HepG2 (cell line): ENCODE data around the gene C1orf115. TPM values are rescaled to one million over a fixed set of nuclear protein-coding genes. Genes with fewer than 3 reads are reported as not detected.

Source experiments
- ATAC-seq: fragments of 200-7000 bp; cut with Tn5 transposase; 3 replicates; pipeline ENCODE4 v1.9.1; 2020; ENCODE audit warnings: mild to moderate bottlenecking, moderate library complexity
- BruUV-seq: library from RNA; stranded (reverse); fragments of 400-500 nt; replicated peaks from 2 replicates; lab custom pipeline; 2021; lab: Mats Ljungman, UMichigan
- CTCF ChIA-PET: fragments of 300-600 bp; formaldehyde crosslinking; extraction: SDS; loops from one replicate; lab custom pipeline; 2021; ENCODE audit warnings: low total read pairs, inconsistent platforms, low intra/inter-chr PET ratio; lab: Yijun Ruan, JAX
- POLR2A ChIA-PET: fragments of 350-600 bp; sonication (Branson Sonifier 250); formaldehyde crosslinking; loops from one replicate; lab custom pipeline; 2020; ENCODE audit warnings: antibody characterized with exemption, inconsistent platforms; lab: Yijun Ruan, JAX
- DNase-seq: peaks from one replicate; pipeline ENCODE4 v3.0.0-alpha.2; 2015; ENCODE audit warnings: low spot score
- FAIRE-seq: peaks from 3 replicates; lab custom pipeline; 2011; peaks lifted over from hg19 to GRCh38; lab: Jason Lieb, UNC
- H2AFZ ChIP-seq: one replicate; pipeline ENCODE4 v1.6.1; 2011; ENCODE audit warnings: low read length, inconsistent platforms
- H3K27ac ChIP-seq: fragments of 300-600 bp; 3 replicates; pipeline ENCODE4 v1.8.0; 2011; ENCODE audit warnings: mixed run types, mild to moderate bottlenecking, mixed read lengths, low read length, inconsistent platforms; ENCODE audit not compliant: insufficient read depth; ENCODE audit errors: extremely low read length
- H3K27me3 ChIP-seq, 2 experiments: fragments of 200-600 bp in 1 of 2; 2 replicates in 1 of 2; 3 replicates in 1 of 2; pipeline versions ENCODE4 v1.6.0 to v1.8.0; 2011; ENCODE audit warnings: low read length in 2 of 2, mild to moderate bottlenecking in 2 of 2, moderate library complexity in 2 of 2, inconsistent platforms in 1 of 2; ENCODE audit not compliant: insufficient read depth in 2 of 2, control insufficient read depth in 1 of 2
- H3K36me3 ChIP-seq, 2 experiments: fragments of 200-600 bp in 1 of 2; replicated peaks in 1 of 2; 2 replicates in 1 of 2; 3 replicates in 1 of 2; pipeline versions ENCODE4 v1.5.1 to v1.8.0; 2011; ENCODE audit warnings: low read length in 2 of 2, inconsistent platforms in 1 of 2; ENCODE audit not compliant: insufficient read depth in 2 of 2, control insufficient read depth in 1 of 2
- H3K4me1 ChIP-seq: 2 replicates; pipeline ENCODE4 v1.5.1; 2012; ENCODE audit warnings: low read length, inconsistent platforms; ENCODE audit not compliant: insufficient read depth
- H3K4me2 ChIP-seq: 2 replicates; pipeline ENCODE4 v1.6.0; 2011; ENCODE audit warnings: low read depth, low read length, inconsistent platforms
- H3K4me3 ChIP-seq, 3 experiments: fragments of 200-600 bp in 1 of 3; sonication (generic), shearing (Covaris generic) in 1 of 3; replicated peaks in 1 of 3; 2 replicates each; pipeline ENCODE4 v1.5.1; 2011 to 2016; ENCODE audit warnings: low read length in 3 of 3, inconsistent platforms in 2 of 3, low read depth in 2 of 3, mild to moderate bottlenecking in 2 of 3, control low read depth in 1 of 3, mixed read lengths in 1 of 3; ENCODE audit not compliant: insufficient read depth in 1 of 3
- H3K79me2 ChIP-seq: one replicate; pipeline ENCODE4 v1.6.1; 2011; ENCODE audit warnings: low read length, inconsistent platforms; ENCODE audit not compliant: insufficient read depth
- H3K9ac ChIP-seq: 2 replicates; pipeline ENCODE4 v1.6.0; 2011; ENCODE audit warnings: mild to moderate bottlenecking, low read depth, low read length, inconsistent platforms; ENCODE audit not compliant: insufficient read depth
- H3K9me3 ChIP-seq: 2 replicates; pipeline ENCODE4 v1.5.1; 2012; ENCODE audit warnings: mild to moderate bottlenecking, low read length
- H4K20me1 ChIP-seq: 2 replicates; pipeline ENCODE4 v1.6.0; 2011; ENCODE audit warnings: inconsistent platforms, mild to moderate bottlenecking, low read length, moderate library complexity; ENCODE audit not compliant: insufficient read depth
- BCL3 ChIP-seq: sonication (generic); formaldehyde crosslinking; IDR thresholded peaks from 2 replicates; pipeline ENCODE4 v1.5.1; 2020; ENCODE audit warnings: mild to moderate bottlenecking, missing genetic modification reagents, moderate library complexity
- RFXAP ChIP-seq: sonication (generic); formaldehyde crosslinking; IDR thresholded peaks from 2 replicates; pipeline ENCODE4 v1.4.0; 2020; ENCODE audit warnings: missing genetic modification reagents, borderline replicate concordance
- ZEB1 ChIP-seq: IDR thresholded peaks from 2 replicates; pipeline ENCODE4 v1.6.1; 2012; ENCODE audit warnings: mild to moderate bottlenecking, low read depth, inconsistent platforms; ENCODE audit not compliant: insufficient replicate concordance
- ZNF607 ChIP-seq: sonication (generic); formaldehyde crosslinking; IDR thresholded peaks from 2 replicates; pipeline ENCODE4 v1.5.1; 2020; ENCODE audit warnings: missing genetic modification reagents, mild to moderate bottlenecking, borderline replicate concordance
- WGBS: methylation state at CpG from one replicate; pipeline ENCODE4 v1.1.6; 2017; ENCODE audit warnings: low lambda C conversion rate; 5-methylcytosine and 5-hydroxymethylcytosine counted together
- in situ Hi-C: cut with HindIII; loops from 2 replicates; pipeline ENCODE4 v1.10.0; 2017; ENCODE audit warnings: low pct_unique_long_range_greater_than_20kb; ENCODE audit not compliant: extremely low pct_ligation_motif_present
- intact Hi-C: fragments of 100-400 bp; cut with micrococcal nuclease; formaldehyde crosslinking; loops from one replicate; pipeline ENCODE4 v1.10.0; 2022; ENCODE audit not compliant: unreplicated experiment
- polyA plus RNA-seq, 8 experiments: library from polyadenylated mRNA; depleted of rRNA in 3 of 8; stranded (reverse) in 7 of 8; unstranded in 1 of 8; fragments of >200 nt; fragmentation: Illumina TruSeq in 4 of 8; extraction: Trizol in 4 of 8; gene quantifications; 2 replicates each; pipeline versions ENCODE4 v1.2.1 to v1.2.3, GENCODE V29; 2011 to 2016; ENCODE audit warnings: low read depth in 4 of 8, missing spikeins in 1 of 8, mixed read lengths in 1 of 8; ENCODE audit not compliant: insufficient read depth in 1 of 8
- total RNA-seq, 5 experiments: library from RNA; depleted of rRNA; stranded (reverse); fragments of >200 nt; fragmentation: Illumina TruSeq; extraction: Trizol; gene quantifications; 2 replicates each; pipeline ENCODE4 v1.2.3, GENCODE V29; 2016; ENCODE audit warnings: low read depth in 1 of 5

C1orf115 gene
- total and polyA plus RNA-seq, 2 of the 13 experiments (the other 11 are each of a cell fraction or from before 2014, with no cell fraction given), result 25.2 to 85.9 TPM

- TF ChIP-seq ZNF607 (CRISPR knock-in tag) (no peak), BCL3 (CRISPR knock-in tag) (no peak)
Observed at GRCh38 chr1:220698607-220699016, 8.4 kb downstream of the C1orf115 start (continued).

GRCh38 chr1:220699044-220699443, 8.9 kb downstream of the C1orf115 start:
- Histone ChIP-seq H3K27ac (no peak overlapping the region), H3K4me1 (peaks cover 63% of the 10 kb centered on the region), H3K79me2 (peaks cover 8% of the 10 kb centered on the region), H3K4me2 (no peak overlapping the region), H4K20me1 (peaks cover 4% of the 10 kb centered on the region; the same call in 1 of the 2 replicates), H3K27me3 (no peaks in the 10 kb centered on the region), H2AFZ (no peak overlapping the region), H3K36me3 (peaks cover 7 to 14% of the 10 kb centered on the region in 2 experiments), H3K9ac (no peak overlapping the region), H3K9me3 (no peaks in the 10 kb centered on the region), H3K4me3 (no peak overlapping the region)
- WGBS, result 43% methylated on average over 3 of the region's 3 CpGs
- ChIA-PET CTCF (interaction anchor here (1.5 kb wide), 1 partner anchor 9 kb away, joined by 8 read pairs; the partner anchor contains the start of gene C1orf115), POLR2A (interaction anchor here (1.0 to 1.5 kb wide), 7 partner anchors 8 to 87 kb away, joined by 3 to 8 read pairs (median 3); partner anchors contain the start of gene MTARC1)
- in situ Hi-C loops, result loop anchor here (5.0 kb wide), 1 partner anchor 33 kb away; no protein-coding TSS in a partner anchor
- ATAC-seq, result peak; percentile 9
- intact Hi-C loops, result no loop called here
- FAIRE-seq, result no peak
- DNase-seq, result no peak
- BruUV-seq, result no TSS peak
- TF ChIP-seq ZEB1 (peak; percentile 6), RFXAP (no peak)
